GM23338 (cell line): Measurements from ENCODE around the gene SH2D2A. TPM values are rescaled to one million over a fixed set of nuclear protein-coding genes. Genes with fewer than 3 reads are reported as not detected.

Experiments
- ATAC-seq: fragments of 200-7000 bp; cut with Tn5 transposase; 3 replicates; pipeline ENCODE4 v1.9.1; 2020
- DNase-seq: peaks from one replicate; pipeline ENCODE4 v3.0.0-alpha.2; 2015; ENCODE audit warnings: low spot score
- H2AFZ ChIP-seq: fragments of 200-600 bp; sonication (generic); 2 replicates; pipeline ENCODE4 v1.8.0; 2016; ENCODE audit warnings: antibody characterized with exemption, mild to moderate bottlenecking, moderate library complexity
- H3F3A ChIP-seq: fragments of 200-600 bp; sonication (generic); replicated peaks from 2 replicates; pipeline ENCODE4 v1.8.0; 2017; ENCODE audit warnings: antibody characterized with exemption, mixed run types, low read depth
- H3K27ac ChIP-seq: fragments of 200-600 bp; sonication (generic); 2 replicates; pipeline ENCODE4 v1.6.1; 2016; ENCODE audit warnings: low read depth
- H3K27me3 ChIP-seq: fragments of 200-600 bp; sonication (generic); 2 replicates; pipeline ENCODE4 v1.8.0; 2016; ENCODE audit warnings: mild to moderate bottlenecking, mixed run types, moderate library complexity; ENCODE audit not compliant: insufficient read depth
- H3K36me3 ChIP-seq: fragments of 200-600 bp; sonication (generic); 2 replicates; pipeline ENCODE4 v1.8.0; 2016; ENCODE audit warnings: mild to moderate bottlenecking; ENCODE audit not compliant: insufficient read depth
- H3K4me1 ChIP-seq: fragments of 200-600 bp; sonication (generic); 2 replicates; pipeline ENCODE4 v1.8.0; 2016; ENCODE audit warnings: mild to moderate bottlenecking, moderate library complexity; ENCODE audit not compliant: insufficient read depth
- H3K4me2 ChIP-seq: fragments of 200-600 bp; sonication (generic); 2 replicates; pipeline ENCODE4 v1.7.1; 2017; ENCODE audit warnings: mixed run types
- H3K4me3 ChIP-seq: fragments of 200-600 bp; sonication (generic); 2 replicates; pipeline ENCODE4 v1.6.1; 2016; ENCODE audit warnings: mixed run types
- H3K79me2 ChIP-seq: fragments of 200-600 bp; sonication (generic); replicated peaks from 2 replicates; pipeline ENCODE4 v1.8.0; 2017; ENCODE audit warnings: mild to moderate bottlenecking; ENCODE audit not compliant: insufficient read depth
- H3K9me2 ChIP-seq: fragments of 200-600 bp; sonication (generic); 2 replicates; pipeline ENCODE4 v1.8.0; 2017; ENCODE audit not compliant: insufficient read depth
- H4K20me1 ChIP-seq: fragments of 200-600 bp; sonication (generic); replicated peaks from 2 replicates; pipeline ENCODE4 v1.8.0; 2017; ENCODE audit warnings: mild to moderate bottlenecking; ENCODE audit not compliant: insufficient read depth
- H3K27ac Mint-ChIP-seq: 2 replicates; pipeline ENCODE4 v1.8.0; 2020; ENCODE audit warnings: inconsistent platforms, mild to moderate bottlenecking, moderate library complexity, mixed read lengths
- H3K27me3 Mint-ChIP-seq: 3 replicates; pipeline ENCODE4 v1.8.0; 2022; ENCODE audit warnings: low read depth, mild to moderate bottlenecking, moderate library complexity, mixed read lengths, inconsistent platforms; ENCODE audit not compliant: insufficient read depth, poor library complexity
- H3K36me3 Mint-ChIP-seq: 3 replicates; pipeline ENCODE4 v1.8.0; 2021; ENCODE audit warnings: low read depth, mild to moderate bottlenecking, inconsistent platforms, moderate library complexity, mixed read lengths
- H3K4me1 Mint-ChIP-seq: 3 replicates; pipeline ENCODE4 v1.8.0; 2020; ENCODE audit warnings: mild to moderate bottlenecking, inconsistent platforms, mixed read lengths
- H3K4me3 Mint-ChIP-seq: 3 replicates; pipeline ENCODE4 v1.8.0; 2021; ENCODE audit warnings: moderate library complexity, mild to moderate bottlenecking, inconsistent platforms, mixed read lengths
- H3K9me3 Mint-ChIP-seq: 3 replicates; pipeline ENCODE4 v1.8.0; 2020; ENCODE audit warnings: moderate library complexity, mild to moderate bottlenecking, inconsistent platforms, mixed read lengths
- CTCF ChIP-seq, 2 experiments: fragments of 200-600 bp in 1 of 2; sonication (generic) in 1 of 2; conservative IDR thresholded peaks; 2 replicates each; pipeline versions ENCODE4 v1.5.1 to v1.6.1; 2016 to 2017; ENCODE audit warnings: antibody characterized with exemption in 2 of 2, low read depth in 2 of 2, mild to moderate bottlenecking in 2 of 2, moderate library complexity in 1 of 2
- EZH2 ChIP-seq: fragments of 200-600 bp; sonication (generic); IDR thresholded peaks from one replicate; pipeline ENCODE4 v1.8.0; 2017; ENCODE audit warnings: antibody characterized with exemption, mild to moderate bottlenecking, low read depth; ENCODE audit not compliant: unreplicated experiment
- EZH2phosphoT487 ChIP-seq: fragments of 200-600 bp; sonication (generic); IDR thresholded peaks from one replicate; pipeline ENCODE4 v1.8.1; 2018; ENCODE audit warnings: antibody characterized with exemption; ENCODE audit not compliant: unreplicated experiment
- JUNB ChIP-seq: IDR thresholded peaks from one replicate; pipeline ENCODE4 v1.6.1; 2016; ENCODE audit warnings: antibody characterized with exemption; ENCODE audit not compliant: unreplicated experiment
- ZNF331 ChIP-seq: fragments of 250-450 bp; sonication (Bioruptor Pico); IDR thresholded peaks from 2 replicates; pipeline ENCODE4 v1.5.0; 2020; ENCODE audit warnings: low read depth, mild to moderate bottlenecking, moderate library complexity
- polyA plus RNA-seq: library from polyadenylated mRNA; unstranded; fragments of >200 nt; fragmentation: Nextera tagmentation; extraction: Ambion mirVana; gene quantifications from 2 replicates; pipeline ENCODE4 v1.2.1, GENCODE V29; 2016
- total RNA-seq: library from RNA; depleted of rRNA; stranded (reverse); fragments of >200 nt; shearing (Covaris generic); gene quantifications from 2 replicates; pipeline ENCODE4 v1.2.3, GENCODE V29; 2014

The SH2D2A gene
- total and polyA plus RNA-seq, 2 experiments from 2014 or later: 5.5 to 11.5 TPM

GRCh38 chr1:156860113-156860627 lies 43.5 kb upstream of the SH2D2A start:
- Mint-ChIP-seq H3K36me3 (no peaks in the 10 kb centered on the region), H3K9me3 (peaks cover 3% of the 10 kb centered on the region; the same call in 1 of the 3 replicates), H3K4me1 (peaks cover 25% of the 10 kb centered on the region), H3K4me3 (peak overlapping the region; percentile 83), H3K27me3 (peaks cover 79% of the 10 kb centered on the region), H3K27ac (no peak overlapping the region)
- DNase-seq: peak; percentile 80
- Histone ChIP-seq H2AFZ (peak overlapping the region; percentile 90), H3K27me3 (peaks cover 99% of the 10 kb centered on the region), H4K20me1 (peaks cover 5% of the 10 kb centered on the region; the same call in 1 of the 2 replicates), H3K79me2 (no peaks in the 10 kb centered on the region), H3K36me3 (no peaks in the 10 kb centered on the region), H3K4me1 (peaks cover 12% of the 10 kb centered on the region; the same call in 1 of the 2 replicates), H3K9me2 (no peaks in the 10 kb centered on the region), H3F3A (0 out of 2 replicates have a peak, but pooled peaks cover 3% of the 10 kb centered on the region), H3K4me2 (peak overlapping the region; percentile 93), H3K27ac (no peak overlapping the region), H3K4me3 (peak overlapping the region; percentile 82)
- TF ChIP-seq ZNF331 (CRISPR knock-in tag): no peak
- TF ChIP-seq EZH2phosphoT487: peak; percentile 2
- peak; percentile 75 to 87 for TF ChIP-seq CTCF (conservative IDR thresholded peaks at IDR 0.05; ENCODE audit: low read depth in 2 of 2)
- peak; percentile 72 for ATAC-seq

- Mint-ChIP-seq H3K4me3 (peak overlapping the region; percentile 83), H3K9me3 (peaks cover 3% of the 10 kb centered on the region; the same call in 2 of the 3 replicates), H3K36me3 (no peaks in the 10 kb centered on the region), H3K27ac (no peak overlapping the region), H3K27me3 (peaks cover 76% of the 10 kb centered on the region), H3K4me1 (peaks cover 25% of the 10 kb centered on the region)
- Histone ChIP-seq H3K9me2 (no peaks in the 10 kb centered on the region), H3K4me2 (peak overlapping the region; percentile 93), H3K79me2 (no peaks in the 10 kb centered on the region), H2AFZ (peak overlapping the region; percentile 90), H3F3A (0 out of 2 replicates have a peak, but pooled peaks cover 3% of the 10 kb centered on the region), H3K27me3 (peaks cover 99% of the 10 kb centered on the region), H3K4me3 (peak overlapping the region; percentile 82), H3K36me3 (no peaks in the 10 kb centered on the region), H3K4me1 (peaks cover 12% of the 10 kb centered on the region; the same call in 1 of the 2 replicates), H4K20me1 (peaks cover 5% of the 10 kb centered on the region; the same call in 1 of the 2 replicates), H3K27ac (no peak overlapping the region)
- TF ChIP-seq JUNB (no peak), EZH2 (peak; percentile 19)
- ATAC-seq: peak; percentile 35
- peak; percentile 55 for DNase-seq
These were observed 43.0 kb upstream of the SH2D2A start for GRCh38 chr1:156859523-156860112.

DNA sequence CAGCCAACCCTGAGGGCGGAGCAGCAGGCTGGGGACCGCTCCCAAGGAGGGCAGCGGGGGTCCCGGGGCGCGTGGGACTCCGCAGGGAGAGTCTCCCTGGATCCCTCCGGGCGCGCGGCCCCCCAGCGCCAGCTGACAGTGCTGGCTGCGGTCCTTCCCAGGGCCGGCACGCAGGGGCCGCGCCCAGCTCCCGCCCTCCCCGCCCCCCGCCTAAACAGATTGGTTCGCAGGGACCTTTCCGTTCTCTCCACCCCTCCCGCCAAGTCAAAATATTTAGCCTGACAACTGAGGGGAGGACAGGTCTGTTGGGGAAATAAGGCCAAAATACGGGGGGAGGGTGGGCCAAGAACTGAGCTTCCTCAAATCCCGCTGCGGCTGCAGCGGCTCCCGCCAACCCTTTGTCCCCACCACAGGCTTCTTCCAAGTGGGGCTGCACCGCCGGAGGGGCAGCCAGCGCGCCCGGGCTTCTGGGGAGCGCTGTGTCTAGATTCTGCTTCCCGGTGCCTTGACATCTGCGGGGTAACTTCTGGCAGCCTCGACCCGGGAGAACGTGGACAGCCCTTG lies 42.4 kb upstream of the SH2D2A start, which contains the start of gene INSRR:
Gene INSRR, minus strand, starts transcription at position 159 of the 564 bp plus-strand sequence. CDS start 496 bp downstream, outside the sequence.
- peaks cover 3% of the 10 kb centered on the region; the same call in 2 of the 3 replicates for H3K9me3 Mint-ChIP-seq
- Histone ChIP-seq H3K79me2 (no peaks in the 10 kb centered on the region), H2AFZ (peak within 1 kb of the TSS; percentile 90), H3K4me3 (peak within 1 kb of the TSS; percentile 82), H4K20me1 (peaks cover 5% of the 10 kb centered on the region; the same call in 1 of the 2 replicates), H3K27me3 (peaks cover 99% of the 10 kb centered on the region), H3K4me2 (peak within 1 kb of the TSS; percentile 93), H3K9me2 (no peaks in the 10 kb centered on the region), H3K36me3 (no peaks in the 10 kb centered on the region), H3F3A (0 out of 2 replicates have a peak, but pooled peaks cover 3% of the 10 kb centered on the region), H3K4me1 (peaks cover 12% of the 10 kb centered on the region; the same call in 1 of the 2 replicates), H3K27ac (no peak within 1 kb of the TSS)
- peaks cover 25% of the 10 kb centered on the region for H3K4me1 Mint-ChIP-seq
- DNase-seq (peak; percentile 62), ATAC-seq (peak; percentile 17)
- peaks cover 71% of the 10 kb centered on the region for H3K27me3 Mint-ChIP-seq
- no peaks in the 10 kb centered on the region for H3K36me3 Mint-ChIP-seq
- no peak within 1 kb of the TSS for H3K27ac Mint-ChIP-seq
- peak within 1 kb of the TSS; percentile 83 for H3K4me3 Mint-ChIP-seq
- peak; percentile 88 for TF ChIP-seq EZH2phosphoT487
- TF ChIP-seq EZH2: peak; percentile 94
